ENCODE measurements around the gene NDRG2. TPM values are rescaled to one million over a fixed set of nuclear protein-coding genes. Genes with fewer than 3 reads are reported as not detected.
A peak's percentile ranks its signal among the peaks of the same experiment; 100 is the strongest.

NDRG2 gene
- total RNA-seq, 2 donors from 2014 or later = 212 to 215 TPM

- intact Hi-C loops (cut with DNase I) = loop anchor here (2.0 to 10.0 kb wide), 3 partner anchors 26 to 346 kb away; no protein-coding TSS in a partner anchor
- no peak for ATAC-seq
Measured at GRCh38 chr14:21040370-21040925, 15.6 kb upstream of the NDRG2 start.

GRCh38 chr14:21039585-21040369 is 14.9 kb upstream of the NDRG2 start:
- intact Hi-C loops (cut with DNase I) = loop anchor here (1.0 to 10.0 kb wide), 4 partner anchors 25 to 345 kb away; no protein-coding TSS in a partner anchor
- ATAC-seq (peak; percentile 72 to 78), DNase-seq (no peak)

More at GRCh38 chr14:21040370-21040925, 15.6 kb upstream of the NDRG2 start:
- DNase-seq = no peak

GRCh38 chr14:21038441-21039422 is 13.9 kb upstream of the NDRG2 start:
- intact Hi-C loops (cut with DNase I) = loop anchor here in 1 of 2 donors (1.0 kb wide), 1 partner anchor 24 kb away; no protein-coding TSS in a partner anchor
- ATAC-seq = peak; percentile 92 to 96
- DNase-seq = peak; percentile 83

GRCh38 chr14:21037156-21037555 is 12.3 kb upstream of the NDRG2 start:
- no peak for ATAC-seq
- intact Hi-C loops (cut with DNase I) = no loop called here

GRCh38 chr14:21036751-21037150 is 11.9 kb upstream of the NDRG2 start:
- no peak for DNase-seq
- intact Hi-C loops (cut with DNase I) = no loop called here
- ATAC-seq = no peak

More at GRCh38 chr14:21037156-21037555, 12.3 kb upstream of the NDRG2 start:
- no peak for DNase-seq

GRCh38 chr14:21034707-21035106 is 9.8 kb upstream of the NDRG2 start, which contains the start of gene RNASE13:
TSS of gene RNASE13 (minus strand) at chr14:21034807. CDS start at chr14:21034288, 519 bp downstream.
- intact Hi-C loops (cut with DNase I) = no loop called here
- ATAC-seq (no peak), DNase-seq (no peak)

- intact Hi-C loops (cut with DNase I) = no loop called here
- DNase-seq = no peak
- ATAC-seq = no peak
Measured at GRCh38 chr14:21033133-21033698, 8.4 kb upstream of the NDRG2 start.

- intact Hi-C loops (cut with DNase I) = no loop called here
- DNase-seq (no peak), ATAC-seq (no peak)
Measured at GRCh38 chr14:21032326-21033132, 7.7 kb upstream of the NDRG2 start.

- ATAC-seq = no peak
- intact Hi-C loops (cut with DNase I) = no loop called here
- no peak for DNase-seq
Measured at GRCh38 chr14:21030531-21030930, 5.7 kb upstream of the NDRG2 start.

- intact Hi-C loops (cut with DNase I) = no loop called here
- DNase-seq (no peak), ATAC-seq (no peak)
Measured at GRCh38 chr14:21029917-21030316, 5.1 kb upstream of the NDRG2 start, which contains the start of gene TPPP2. TSS of gene TPPP2 (plus strand) at chr14:21030217. CDS start at chr14:21030582, 365 bp downstream.

- peak in 1 of 2 donors; percentile 25 for ATAC-seq
- intact Hi-C loops (cut with DNase I) = no loop called here
- peak; percentile 60 for DNase-seq
Measured at GRCh38 chr14:21026988-21027315, 2.1 kb upstream of the NDRG2 start.

GRCh38 chr14:21026274-21026987 is 1.6 kb upstream of the NDRG2 start:
- ATAC-seq = no peak
- intact Hi-C loops (cut with DNase I) = no loop called here
- DNase-seq = no peak

- DNase-seq (peak; percentile 82), ATAC-seq (peak; percentile 66 to 71)
- intact Hi-C loops (cut with DNase I) = no loop called here
Measured at GRCh38 chr14:21025371-21026273, 761 bp upstream of the NDRG2 start.

- intact Hi-C loops (cut with DNase I) = no loop called here
- ATAC-seq = peak in 1 of 2 donors; percentile 11
- DNase-seq = no peak
Measured at GRCh38 chr14:21023817-21024584, 860 bp downstream of the NDRG2 start.

- DNase-seq (no peak), ATAC-seq (no peak)
Measured at GRCh38 chr14:21023174-21023573, 1.7 kb downstream of the NDRG2 start.

GRCh38 chr14:21022686-21023085 is 2.2 kb downstream of the NDRG2 start:
- no peak for DNase-seq
- no peak for ATAC-seq
- intact Hi-C loops (cut with DNase I) = no loop called here

More at GRCh38 chr14:21023174-21023573, 1.7 kb downstream of the NDRG2 start:
- intact Hi-C loops (cut with DNase I) = no loop called here
